Measurements from ENCODE around the gene SCD5.
"Not testable (repeated sequence)": the region's sequence is repeated elsewhere in the genome, so short reads cannot be mapped to it uniquely, and the experiment has no call there.

Gene SCD5

DNA sequence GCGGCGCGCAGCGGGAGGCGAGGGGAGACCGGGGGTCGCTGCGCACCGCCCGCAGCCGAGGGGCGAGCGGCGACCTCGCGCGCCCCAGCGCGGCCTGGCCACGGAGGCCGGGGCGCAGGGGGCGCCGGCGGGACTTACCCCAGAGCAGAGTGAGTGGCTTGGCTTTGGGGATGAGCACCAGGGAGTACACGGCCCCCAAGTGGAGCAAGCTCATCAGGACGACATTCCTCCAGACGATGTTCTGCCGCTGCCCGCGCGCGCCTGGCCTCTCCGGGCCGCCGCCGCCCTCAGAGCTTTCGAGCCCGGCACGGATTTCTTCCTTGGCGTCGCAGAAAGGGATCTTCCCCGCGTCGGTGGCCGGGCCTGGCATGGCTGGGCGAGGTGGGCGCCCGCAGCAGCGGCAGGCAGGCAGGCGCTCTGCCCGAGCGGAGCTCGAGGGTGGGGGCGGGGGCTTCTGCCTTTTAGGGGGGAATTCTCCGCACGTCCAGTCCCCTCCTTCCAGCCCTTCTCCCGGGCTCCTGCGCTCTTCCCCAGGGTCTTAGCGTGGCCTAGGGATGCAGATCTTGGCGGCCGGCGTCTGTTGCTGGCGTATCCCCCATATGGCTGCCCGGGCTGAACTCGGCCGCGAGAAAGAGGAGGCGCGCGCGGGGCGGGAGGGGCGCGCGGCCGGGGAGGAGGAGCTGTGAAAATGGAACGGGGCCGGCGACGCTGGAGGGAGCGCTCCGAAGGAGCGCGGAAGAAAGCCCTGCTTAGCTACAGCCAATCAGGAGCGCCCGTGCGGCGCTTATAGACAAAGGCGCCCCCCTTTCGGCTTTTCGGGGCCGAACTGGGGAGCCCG lies at the start of gene SCD5:
TSS of gene SCD5 (minus strand) at position 629 of the 838 bp plus-strand sequence. CDS start at position 370, 259 bp downstream.
- peak; percentile 78 for DNase-seq

DNA sequence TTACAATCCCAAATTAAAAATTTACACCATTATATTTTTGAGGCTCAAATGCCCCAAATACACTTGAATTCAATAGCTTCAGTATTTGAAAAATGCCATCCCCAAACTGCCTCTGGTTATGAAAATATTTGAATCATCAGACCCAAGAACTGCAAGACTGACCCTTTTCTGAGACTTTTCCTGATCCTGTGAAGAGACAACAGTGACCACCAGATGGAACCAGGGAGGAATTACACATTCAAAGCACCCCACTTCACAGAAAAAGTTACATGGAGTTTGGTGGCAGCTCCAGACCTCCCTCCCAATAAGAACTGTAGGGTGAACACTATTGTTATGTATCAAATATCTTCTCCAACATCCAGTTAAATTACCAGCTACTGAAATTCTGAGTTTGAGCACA lies 44.0 kb upstream of the SCD5 start:
- DNase-seq = no peak

DNA sequence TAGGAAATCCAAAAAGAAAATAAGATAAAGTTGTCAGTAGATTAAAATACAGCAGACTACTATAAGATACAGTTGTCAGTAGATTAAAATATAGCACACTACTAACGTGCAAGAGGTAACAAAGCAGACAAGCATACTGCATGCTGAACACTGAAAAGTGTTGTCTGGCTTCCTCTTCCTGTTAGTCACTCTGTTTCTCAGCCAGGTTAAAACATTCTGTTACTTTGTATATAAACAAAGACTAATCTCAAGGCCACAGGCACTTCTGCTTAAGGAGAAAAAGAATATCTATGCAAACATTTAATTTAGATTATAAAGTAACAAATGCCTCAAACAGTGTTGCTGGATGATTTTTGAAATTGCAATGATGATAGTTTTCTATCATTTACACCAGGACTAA lies 41.0 kb upstream of the SCD5 start:
- no peak for DNase-seq

DNA sequence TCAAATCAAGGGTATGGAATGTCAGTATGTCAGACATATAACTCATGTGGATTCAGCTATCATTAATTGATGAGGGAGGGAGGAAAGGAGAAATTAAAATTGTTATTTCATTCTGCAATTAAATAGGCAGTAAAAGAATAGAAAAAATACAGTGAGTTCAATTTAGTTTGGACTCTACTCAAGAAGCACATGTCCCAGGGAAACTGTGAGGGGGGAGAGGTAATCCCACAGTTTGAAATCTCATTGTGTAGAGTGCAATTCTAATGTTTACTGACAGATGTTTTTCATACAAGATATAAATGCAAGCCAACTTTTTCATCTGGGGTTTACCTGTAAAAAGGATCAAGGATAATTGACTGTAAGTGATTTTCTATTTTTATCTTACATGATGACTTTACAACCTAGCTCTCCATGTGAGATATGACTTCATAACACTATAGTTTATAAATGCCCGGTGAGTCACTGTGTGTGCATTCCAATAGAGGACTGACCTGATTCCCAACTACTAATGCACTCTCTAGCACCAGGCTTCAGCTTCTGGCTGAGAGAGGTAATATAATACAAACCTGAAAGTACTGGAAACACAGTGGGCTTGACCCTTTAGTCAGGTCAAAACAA lies 35.2 kb upstream of the SCD5 start:
- DNase-seq = no peak

DNA sequence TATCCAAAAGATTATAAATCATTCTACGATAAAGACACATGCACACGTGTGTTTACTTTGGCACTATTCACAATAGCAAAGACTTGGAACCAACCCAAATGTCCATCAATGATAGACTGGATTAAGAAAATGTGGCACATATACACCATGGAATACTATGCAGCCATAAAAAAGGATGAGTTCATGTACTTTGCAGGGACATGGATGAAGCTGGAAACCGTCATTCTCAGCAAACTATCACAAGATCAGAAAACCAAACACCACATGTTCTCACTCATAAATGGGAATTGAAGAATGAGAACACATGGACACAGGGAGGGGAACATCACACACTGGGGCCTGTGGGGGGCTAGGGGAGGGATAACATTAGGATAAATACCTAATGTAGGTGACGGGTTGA lies 34.5 kb upstream of the SCD5 start:
- DNase-seq = not testable (repeated sequence)

DNA sequence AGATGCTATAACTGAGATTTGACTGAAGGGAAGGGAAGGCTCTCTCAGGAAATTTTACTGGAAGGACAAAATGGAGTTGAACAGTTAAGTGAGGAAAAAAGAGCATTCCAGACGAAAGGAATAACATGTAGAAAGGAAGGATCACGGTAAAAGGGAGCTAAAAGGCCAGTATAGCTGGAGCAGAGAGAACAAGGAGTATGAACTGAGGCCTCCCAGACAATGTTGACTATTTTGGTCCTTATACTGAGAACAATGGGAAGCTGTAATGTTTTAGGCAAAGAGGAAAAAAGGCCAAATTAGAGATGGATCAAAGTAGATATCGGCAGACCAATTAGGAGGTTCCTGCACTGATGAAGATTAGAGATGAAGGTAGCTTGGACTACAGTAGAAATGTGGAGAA lies 26.8 kb upstream of the SCD5 start:
- no peak for DNase-seq

DNA sequence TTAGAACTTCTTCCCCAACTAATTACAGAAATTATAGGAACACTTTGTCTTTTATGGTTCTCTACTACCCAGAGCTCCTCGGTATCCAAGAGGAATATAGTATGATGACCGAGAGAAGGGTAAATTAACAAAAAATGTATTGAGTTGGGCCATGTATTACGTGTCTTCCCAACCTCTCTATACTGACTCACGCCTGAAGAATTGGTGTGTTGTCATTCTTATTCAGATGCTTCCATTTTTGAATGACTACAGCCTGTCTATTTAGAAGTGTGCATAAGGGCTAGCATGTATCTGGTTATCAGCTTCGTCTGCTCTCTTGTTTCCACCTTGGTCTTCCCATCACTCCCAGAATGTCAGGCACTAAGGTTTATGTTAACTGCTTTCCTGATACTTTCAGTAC lies 24.5 kb upstream of the SCD5 start:
- DNase-seq = no peak

DNA sequence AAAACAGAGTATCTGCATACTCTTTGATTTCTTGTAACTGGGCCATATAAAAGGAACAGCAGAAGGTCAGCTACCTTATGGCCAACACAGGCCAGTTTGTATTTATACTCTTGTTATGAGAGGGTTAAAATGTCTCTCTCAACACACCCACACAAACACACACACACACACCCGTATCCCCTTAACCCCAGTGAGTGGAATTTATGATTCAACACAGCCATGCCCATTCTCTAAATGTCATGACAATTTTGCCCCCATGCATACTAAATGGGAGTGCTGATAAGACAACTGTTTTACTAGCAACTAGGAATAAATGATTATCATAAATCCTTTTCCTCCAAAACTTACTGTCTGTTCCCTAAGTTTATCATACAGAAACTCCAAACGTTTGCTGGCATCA lies 22.1 kb upstream of the SCD5 start:
- DNase-seq = no peak

DNA sequence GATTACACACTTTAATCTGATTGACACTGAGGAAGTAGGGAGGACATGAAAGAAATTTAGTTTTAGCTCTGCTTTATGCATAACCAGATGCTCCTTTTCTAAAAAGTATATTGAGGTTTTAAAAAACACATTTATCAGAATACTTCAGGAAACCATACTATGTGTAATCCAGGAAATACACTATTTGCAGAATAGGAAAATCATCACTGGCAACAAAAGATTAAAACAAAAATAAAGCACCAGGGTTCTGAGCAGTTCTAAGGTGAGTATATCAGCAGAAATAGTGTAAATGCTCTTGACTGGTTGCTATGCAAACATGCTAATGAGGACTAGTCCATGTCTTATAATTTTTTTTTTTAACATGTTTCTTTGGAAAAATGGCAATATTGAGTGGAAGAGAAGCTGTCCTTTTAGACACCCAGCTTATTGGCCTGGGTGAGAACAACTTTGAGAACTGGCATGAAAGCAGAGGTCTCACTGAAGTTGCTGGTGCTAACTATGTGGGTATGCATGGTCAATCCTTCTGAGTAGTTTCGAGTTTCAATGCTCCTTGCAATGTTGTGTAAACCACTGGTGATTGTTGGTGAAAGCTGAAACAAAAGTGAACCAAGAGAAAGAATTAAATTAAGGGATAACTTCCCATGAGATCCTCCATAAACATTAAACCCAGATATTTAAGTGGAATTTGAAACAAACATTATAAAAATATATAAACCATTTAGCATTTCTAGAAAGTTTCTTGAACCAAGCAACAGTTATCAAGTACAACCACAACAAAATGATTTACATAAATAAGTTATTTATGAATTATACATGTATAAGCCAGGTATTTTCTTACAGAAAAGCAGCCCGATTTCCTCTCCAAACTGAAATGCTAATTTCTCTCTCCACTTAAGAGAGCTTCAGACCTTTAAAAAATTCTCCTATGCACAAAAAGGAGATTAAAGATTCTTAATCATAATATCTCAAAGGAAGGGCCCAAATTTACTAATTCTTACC lies 20.4 kb upstream of the SCD5 start:
- DNase-seq = no peak

DNA sequence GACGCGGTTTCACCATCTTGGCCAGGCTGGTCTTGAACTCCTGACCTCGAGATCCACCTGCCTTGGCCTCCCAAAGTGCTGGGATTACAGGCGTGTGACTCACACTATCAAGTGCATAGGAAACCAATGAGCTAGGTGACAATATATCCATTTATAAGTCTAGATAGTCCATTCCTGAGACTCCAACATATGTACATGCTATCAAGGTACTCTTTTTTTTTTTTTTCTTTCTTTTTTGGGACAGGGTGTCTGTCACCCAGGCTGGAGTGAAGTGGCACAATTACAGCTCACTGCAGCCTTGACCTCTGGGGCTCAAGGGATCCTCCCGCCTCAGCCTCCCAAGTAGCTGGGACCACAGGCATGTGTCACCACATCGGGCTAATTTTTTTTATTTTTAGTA lies 18.3 kb upstream of the SCD5 start:
- DNase-seq = not testable (repeated sequence)

DNA sequence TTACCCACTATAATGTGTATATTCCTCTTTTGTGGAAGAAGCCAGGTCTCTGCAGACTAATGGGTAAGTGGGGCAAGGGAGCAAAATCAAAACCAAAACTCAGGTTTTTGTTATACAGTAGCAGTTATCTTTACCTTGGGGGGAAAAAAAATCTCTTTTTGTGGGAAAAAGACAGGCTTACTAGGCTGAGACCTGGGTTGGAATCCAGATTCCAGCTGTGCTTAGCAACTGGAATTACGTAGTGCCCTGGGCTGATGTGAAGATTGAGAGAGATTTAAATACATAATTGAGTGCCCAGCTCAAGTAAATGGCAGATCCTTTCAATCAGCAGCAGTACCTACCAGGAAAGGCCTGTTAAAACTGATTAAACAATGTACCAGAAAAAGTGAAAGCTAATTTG lies 15.4 kb upstream of the SCD5 start:
- no peak for DNase-seq

DNA sequence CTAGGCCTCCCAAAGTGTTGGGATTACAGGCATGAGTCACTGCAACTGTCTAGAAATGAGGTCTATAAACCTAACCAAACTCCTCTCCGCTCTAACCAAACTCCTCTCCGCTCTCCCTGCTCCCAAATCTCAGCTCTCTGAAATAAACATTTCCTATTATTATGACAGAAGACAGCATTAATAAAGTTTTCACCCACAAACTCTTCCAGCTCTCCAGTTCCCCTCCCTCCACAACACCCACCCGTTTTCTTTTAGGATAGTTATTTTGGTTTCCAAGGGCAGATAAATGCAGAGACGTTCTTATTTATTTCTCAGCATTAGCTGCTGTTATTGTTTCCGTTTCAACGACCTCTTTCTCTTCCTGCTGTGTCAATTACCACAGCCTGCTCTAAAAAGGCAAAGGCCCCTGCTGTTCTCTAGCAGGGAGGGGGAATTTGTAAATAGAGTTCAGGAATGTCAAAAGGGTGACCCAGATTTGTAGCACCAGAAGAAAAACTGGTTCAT lies 13.3 kb upstream of the SCD5 start:
- DNase-seq = no peak

DNA sequence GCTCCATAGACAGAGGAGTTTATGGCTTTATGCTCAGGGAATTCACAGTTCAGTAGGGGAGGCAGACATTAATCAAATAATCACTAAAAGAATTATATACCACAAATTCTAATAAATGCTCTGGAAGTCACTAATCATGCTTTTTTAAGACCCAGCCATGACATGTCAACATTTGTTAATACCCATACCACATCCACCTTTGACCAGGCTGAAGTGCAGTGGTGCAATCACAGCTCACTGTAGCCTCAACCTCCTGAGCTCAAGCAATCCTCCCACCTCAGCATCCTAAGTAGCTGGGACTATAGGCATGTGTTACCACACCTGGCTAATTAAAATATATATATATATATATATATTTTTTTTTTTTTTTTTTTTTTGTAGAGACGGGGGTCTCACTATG lies 12.8 kb upstream of the SCD5 start:
- no peak for DNase-seq

DNA sequence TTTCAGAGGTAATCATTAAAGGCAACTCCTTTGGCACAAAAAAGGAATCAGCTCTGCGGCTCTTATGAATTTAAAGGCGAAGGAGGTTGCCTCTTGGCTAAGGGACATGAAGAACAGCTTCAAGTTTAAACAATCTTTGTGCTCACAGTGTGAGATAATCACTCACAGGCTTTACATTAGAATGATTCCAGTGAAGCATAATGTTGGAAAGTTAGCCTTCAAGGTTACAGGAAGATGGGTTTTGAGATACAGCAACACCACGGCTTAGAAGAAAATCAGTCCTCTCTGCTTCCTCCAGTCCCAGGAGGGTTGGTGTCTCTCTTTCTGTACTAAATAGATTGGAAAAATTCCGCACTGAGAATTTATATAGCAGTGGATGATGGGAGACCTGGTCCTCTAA lies 11.6 kb upstream of the SCD5 start:
- no peak for DNase-seq

DNA sequence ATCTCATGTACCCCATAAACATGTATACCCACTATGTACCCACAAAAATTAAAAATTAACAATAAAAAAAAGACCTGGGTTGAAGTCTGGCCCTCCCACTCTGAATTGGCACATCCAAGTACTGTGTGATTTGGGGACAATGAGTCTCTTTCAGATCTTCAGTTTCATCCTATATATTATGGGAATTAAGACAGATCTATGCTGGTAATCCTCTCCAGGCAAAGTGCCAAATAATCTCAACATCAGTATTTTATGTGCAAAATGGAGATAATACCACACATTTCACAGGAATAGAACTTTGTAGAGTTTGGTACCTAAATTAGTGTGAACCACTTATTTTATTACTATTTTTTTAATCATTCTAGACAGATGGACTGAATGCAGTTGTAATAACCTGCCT lies 11.0 kb upstream of the SCD5 start:
- DNase-seq = no peak

DNA sequence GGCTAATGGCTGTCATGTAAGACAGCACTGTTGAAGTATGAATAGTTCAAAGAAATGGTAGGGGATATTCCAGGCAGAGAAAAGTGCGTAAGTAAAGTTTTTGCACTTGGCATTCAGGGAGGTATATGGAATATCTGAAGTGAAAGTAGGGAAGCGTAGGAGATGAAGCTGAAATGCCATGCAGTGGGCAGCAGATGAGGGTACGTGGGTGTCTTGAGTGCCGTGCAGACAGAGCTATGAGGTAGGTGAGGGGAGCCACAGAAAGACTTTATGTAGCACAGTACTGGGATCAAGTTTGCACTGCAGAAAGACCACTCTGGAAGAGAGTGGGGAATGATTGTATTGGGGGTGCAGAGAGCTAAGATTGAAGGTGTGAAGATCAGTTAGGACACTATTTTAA lies 5.2 kb upstream of the SCD5 start:
- no peak for DNase-seq

DNA sequence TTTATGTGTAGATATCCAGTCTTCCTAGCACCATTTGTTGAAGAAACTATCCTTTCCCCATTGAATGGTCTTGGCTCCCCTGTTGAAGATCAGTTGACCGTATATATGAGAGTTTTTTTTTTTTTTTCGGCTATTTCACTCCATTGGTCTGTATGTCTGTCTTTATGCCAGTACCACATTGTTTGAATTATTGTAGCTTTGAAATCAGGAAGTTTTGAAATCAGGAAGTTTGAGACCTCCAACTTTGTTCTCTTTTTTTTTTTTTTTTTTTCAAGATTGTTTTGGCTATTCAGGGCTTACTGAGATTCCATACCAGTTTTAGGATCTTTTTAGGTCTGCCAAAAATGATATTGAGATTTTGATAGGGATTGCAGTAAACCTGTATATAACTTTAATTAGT lies 4.3 kb upstream of the SCD5 start:
- no peak for DNase-seq

DNA sequence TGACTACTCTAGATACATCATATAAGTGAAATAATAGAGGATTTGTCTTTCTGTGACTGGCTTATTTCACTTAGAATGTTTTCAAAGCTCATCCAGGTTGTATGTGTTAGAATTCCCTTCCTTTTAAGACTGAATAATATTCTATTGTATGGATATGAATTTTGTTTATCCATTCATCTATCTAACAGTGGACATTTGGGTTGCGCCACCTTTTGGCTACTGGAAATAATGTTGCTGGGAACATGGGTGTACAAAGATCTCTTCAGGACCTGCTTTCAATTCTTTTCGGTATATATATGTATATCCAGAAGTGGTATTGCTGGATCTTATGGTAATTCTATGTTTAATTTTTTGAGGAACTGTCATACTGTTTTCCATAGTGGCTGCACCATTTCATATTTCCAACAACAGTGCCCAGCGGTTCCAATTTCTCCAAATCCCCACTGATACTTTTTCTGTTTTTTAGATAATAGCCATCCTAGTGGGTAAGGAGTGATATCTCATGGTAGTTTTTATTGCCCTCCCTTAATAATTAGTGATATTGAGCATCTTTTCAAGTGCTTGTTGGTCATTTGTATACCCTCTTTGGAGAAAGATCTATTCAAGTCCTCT lies 3.4 kb upstream of the SCD5 start:
- DNase-seq = no peak

DNA sequence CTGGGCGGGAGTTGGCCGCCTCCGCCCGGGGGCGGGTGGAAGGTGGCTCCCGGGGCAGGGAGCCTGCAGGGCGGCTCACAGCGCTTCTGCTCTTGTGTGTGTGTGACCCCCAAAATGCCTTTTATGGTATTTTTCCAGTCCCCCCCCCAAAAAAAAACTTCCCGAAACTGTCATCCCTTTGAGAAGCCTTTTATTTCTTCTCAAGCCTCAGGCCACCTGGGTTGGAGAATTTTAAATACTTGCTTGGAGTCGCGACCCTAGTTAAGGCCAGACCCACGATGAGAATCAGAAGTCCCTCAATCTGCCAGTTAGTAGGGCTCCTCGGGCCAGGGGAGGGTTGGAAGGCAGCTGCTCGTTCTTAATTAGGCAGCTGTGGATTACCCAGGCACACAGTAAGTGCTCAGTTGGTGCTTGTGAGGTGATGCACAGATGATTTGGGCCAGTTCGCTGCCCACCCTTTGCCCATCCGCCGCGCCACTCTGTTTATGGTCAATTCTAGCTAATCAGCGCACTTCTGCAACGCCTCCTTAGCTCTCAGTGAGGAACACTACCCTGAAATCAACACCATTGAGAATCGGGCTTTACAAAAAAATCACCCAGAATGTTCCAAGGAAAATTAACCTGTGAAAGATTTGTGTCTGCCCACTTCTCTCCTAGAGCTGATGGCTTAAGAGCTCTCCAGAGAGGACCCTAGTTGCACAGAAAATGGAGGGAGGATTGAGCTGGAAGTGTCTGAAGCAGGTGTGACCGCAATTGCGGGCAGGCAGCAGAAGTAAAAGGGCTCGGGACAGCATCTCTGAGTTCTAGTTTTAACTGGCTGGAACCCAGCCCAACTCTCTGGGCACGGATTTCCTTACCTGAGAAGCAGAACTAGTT lies 648 bp upstream of the SCD5 start:
- no peak for DNase-seq

DNA sequence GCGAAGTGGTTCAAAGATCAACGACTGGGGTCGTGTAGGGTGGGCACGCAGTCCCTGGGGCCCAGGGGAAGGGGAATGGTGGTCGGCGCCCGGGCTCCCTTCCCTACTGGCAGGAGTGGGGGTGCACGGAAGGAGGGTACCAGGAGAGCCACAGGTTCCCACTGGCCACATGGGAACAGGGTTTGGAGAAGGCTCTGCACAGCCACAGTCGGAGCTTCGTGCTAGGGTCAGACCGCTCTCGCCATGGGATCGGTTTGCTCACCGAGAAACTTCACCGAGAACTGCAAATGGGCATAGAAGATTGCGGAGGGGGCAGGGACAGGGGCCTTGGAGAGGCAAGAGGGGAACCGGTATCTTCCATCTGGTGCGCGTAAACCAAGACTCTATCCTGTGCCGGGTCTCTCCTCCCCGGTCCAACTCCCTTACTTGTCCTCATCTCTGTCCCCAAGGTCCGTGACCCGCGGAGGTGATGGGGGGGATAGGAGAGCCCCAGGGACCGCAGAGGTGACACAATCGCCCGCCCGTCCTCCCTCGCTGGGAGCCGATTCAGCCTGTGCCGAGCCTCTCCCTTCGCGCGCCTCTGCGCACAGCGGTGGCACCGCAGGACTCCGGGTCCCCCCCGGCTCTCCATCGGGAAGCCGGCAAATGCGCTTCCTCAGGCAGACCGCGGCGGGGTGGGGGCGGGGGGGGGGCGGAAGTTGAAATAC lies 1.0 kb downstream of the SCD5 start:
- DNase-seq = peak; percentile 63

DNA sequence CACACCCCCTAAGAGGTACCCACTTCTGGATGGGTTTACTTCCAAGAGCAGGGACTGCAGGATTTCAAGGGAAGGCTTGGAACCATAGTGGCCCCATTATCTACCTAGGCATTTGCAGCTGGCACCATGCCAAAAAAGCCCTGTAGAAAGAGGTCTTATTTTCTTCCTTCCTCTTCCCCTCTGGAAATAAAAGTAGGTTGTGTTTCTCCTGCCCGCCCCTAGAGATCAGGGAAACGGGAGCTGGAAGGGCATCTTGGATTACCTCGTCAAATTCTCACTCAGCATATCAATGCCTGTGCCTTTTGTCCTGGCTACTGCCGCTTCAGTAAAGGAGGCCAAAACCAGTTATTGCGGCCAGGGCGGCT lies 1.6 kb downstream of the SCD5 start:
- DNase-seq = no peak
